Measurements from ENCODE around the gene CPM. TPM values are rescaled to one million over a fixed set of nuclear protein-coding genes. Genes with fewer than 3 reads are reported as not detected.
A peak's percentile ranks its signal among the peaks of the same experiment; 100 is the strongest.

CPM gene
- total RNA-seq, 1 experiment from 2014 or later = 4.2 TPM

DNA sequence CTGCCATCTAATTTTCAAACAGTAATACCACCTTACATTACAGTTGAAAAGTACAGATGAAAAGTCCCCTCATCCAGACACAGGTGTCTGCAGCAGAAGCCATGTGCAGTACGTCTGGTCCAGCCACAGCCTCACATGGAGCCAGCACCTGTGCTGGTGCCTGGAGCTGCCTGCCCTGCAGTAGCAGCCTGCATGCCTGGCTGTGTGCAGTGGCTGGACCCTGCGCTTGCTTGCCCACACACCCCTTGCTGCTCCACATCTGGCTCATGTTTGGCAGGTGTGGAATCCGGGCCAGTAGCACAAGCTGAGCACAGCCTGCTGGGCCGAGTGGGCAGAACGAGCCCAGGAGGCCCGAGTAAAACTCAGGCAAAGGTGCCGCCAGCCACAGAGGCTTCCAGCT is 21.8 kb upstream of the CPM start:
- TF ChIP-seq EZH2 (IDR thresholded peaks at IDR 0.05; ENCODE audit: low read depth) = no peak
- TF ChIP-seq, protein P1, sequence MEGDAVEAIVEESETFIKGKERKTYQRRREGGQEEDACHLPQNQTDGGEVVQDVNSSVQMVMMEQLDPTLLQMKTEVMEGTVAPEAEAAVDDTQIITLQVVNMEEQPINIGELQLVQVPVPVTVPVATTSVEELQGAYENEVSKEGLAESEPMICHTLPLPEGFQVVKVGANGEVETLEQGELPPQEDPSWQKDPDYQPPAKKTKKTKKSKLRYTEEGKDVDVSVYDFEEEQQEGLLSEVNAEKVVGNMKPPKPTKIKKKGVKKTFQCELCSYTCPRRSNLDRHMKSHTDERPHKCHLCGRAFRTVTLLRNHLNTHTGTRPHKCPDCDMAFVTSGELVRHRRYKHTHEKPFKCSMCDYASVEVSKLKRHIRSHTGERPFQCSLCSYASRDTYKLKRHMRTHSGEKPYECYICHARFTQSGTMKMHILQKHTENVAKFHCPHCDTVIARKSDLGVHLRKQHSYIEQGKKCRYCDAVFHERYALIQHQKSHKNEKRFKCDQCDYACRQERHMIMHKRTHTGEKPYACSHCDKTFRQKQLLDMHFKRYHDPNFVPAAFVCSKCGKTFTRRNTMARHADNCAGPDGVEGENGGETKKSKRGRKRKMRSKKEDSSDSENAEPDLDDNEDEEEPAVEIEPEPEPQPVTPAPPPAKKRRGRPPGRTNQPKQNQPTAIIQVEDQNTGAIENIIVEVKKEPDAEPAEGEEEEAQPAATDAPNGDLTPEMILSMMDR (conservative IDR thresholded peaks at IDR 0.05) = no peak
- no peaks in the 10 kb centered on the region for H3K27me3 ChIP-seq (ENCODE audit: insufficient read depth, low read depth)
- no peak overlapping the region for H3K4me2 ChIP-seq
- no peak overlapping the region for H3K4me3 ChIP-seq
- no peak overlapping the region for H2AFZ ChIP-seq
- intact Hi-C loops (cut with micrococcal nuclease; ENCODE audit: unreplicated experiment) = no loop called here
- DNase-seq = no peak
- no peaks in the 10 kb centered on the region for H3K36me3 ChIP-seq (ENCODE audit: low read depth)
- no TSS peak for BruUV-seq (replicated peaks)
- no peaks in the 10 kb centered on the region for H3K9me3 ChIP-seq (ENCODE audit: insufficient read depth, low read depth)
- H3K79me2 ChIP-seq (ENCODE audit: low read depth) = no peaks in the 10 kb centered on the region
- H4K20me1 ChIP-seq (ENCODE audit: insufficient read depth) = no peaks in the 10 kb centered on the region
- ChIA-PET CTCF (interaction anchor here (0.5 kb wide), 1 partner anchor 114 kb away, joined by 3 read pairs; no protein-coding TSS in a partner anchor), POLR2A (ENCODE audit: unreplicated experiment) (no interaction called here)
- no peaks in the 10 kb centered on the region for H3K9me2 ChIP-seq (ENCODE audit: insufficient read depth)
- no peak overlapping the region for H3K27ac ChIP-seq
- no peaks in the 10 kb centered on the region for H3F3A ChIP-seq (ENCODE audit: insufficient read depth, low read depth)
- no peaks in the 10 kb centered on the region for H3K4me1 ChIP-seq (replicated peaks; ENCODE audit: insufficient read depth)

DNA sequence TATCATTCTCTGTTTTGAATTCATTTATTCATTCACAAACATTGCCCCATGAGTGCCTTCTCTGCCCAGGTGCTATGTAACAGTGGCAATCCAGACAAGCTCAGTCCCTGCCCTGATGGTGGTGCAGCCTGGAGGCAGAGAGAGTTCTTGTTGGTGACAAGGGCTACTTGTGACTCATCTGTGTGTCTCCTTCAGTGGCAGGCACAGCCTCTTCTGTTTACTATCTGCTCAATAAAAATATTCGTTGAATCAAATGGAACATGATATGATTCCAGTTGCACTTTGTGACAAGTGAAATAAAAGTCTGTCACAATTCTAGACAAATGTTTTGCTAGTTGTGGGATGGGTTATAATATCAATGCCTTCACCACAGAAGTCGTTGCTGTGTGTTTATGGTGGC is 20.6 kb upstream of the CPM start:
- no TSS peak for BruUV-seq (replicated peaks)
- POLR2A ChIA-PET (ENCODE audit: unreplicated experiment) = interaction anchor here (0.7 kb wide), 1 partner anchor 26 kb away, joined by 8 read pairs; no protein-coding TSS in a partner anchor
- no peak overlapping the region for H3K27ac ChIP-seq
- no peak overlapping the region for H3K4me2 ChIP-seq
- no peaks in the 10 kb centered on the region for H3K9me3 ChIP-seq (ENCODE audit: insufficient read depth, low read depth)
- H3K79me2 ChIP-seq (ENCODE audit: low read depth) = no peaks in the 10 kb centered on the region
- CTCF ChIA-PET = no interaction called here
- H3K9me2 ChIP-seq (ENCODE audit: insufficient read depth) = no peaks in the 10 kb centered on the region
- no peaks in the 10 kb centered on the region for H4K20me1 ChIP-seq (ENCODE audit: insufficient read depth)
- intact Hi-C loops (cut with micrococcal nuclease; ENCODE audit: unreplicated experiment) = no loop called here
- no peak overlapping the region for H3K4me3 ChIP-seq
- peak in 1 of 2 experiments; percentile 44 for DNase-seq
- H3F3A ChIP-seq (ENCODE audit: insufficient read depth, low read depth) = no peaks in the 10 kb centered on the region
- TF ChIP-seq EZH2 (IDR thresholded peaks at IDR 0.05; ENCODE audit: low read depth) = no peak
- TF ChIP-seq, protein P1 (conservative IDR thresholded peaks at IDR 0.05) = no peak
- no peak overlapping the region for H2AFZ ChIP-seq
- H3K36me3 ChIP-seq (ENCODE audit: low read depth) = no peaks in the 10 kb centered on the region
- H3K27me3 ChIP-seq (ENCODE audit: insufficient read depth, low read depth) = no peaks in the 10 kb centered on the region
- H3K4me1 ChIP-seq (replicated peaks; ENCODE audit: insufficient read depth) = no peaks in the 10 kb centered on the region

DNA sequence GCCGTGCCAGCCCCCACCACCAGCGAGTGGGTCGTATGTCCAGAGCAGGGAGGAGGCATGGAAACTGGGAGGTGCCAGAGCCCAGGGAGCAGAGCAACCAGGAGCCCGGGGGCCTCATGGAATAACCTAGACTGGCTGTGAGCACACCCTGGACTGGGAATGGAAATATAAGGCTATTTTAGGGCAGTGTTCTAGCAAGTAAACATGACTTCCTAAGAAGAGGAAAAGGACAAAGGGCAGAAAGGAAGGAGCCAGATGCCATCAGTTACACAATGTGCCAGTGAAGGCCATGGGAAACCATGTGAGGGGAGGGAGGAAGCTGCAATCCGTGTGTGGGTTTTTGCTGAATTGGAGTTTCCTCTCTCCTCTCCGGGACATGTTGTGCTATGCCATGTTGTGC is 18.7 kb upstream of the CPM start:
- CTCF ChIA-PET = no interaction called here

More for the DNA sequence above, 18.7 kb upstream of the CPM start:
- no peak for DNase-seq
- Histone ChIP-seq H3F3A (ENCODE audit: insufficient read depth, low read depth) (no peaks in the 10 kb centered on the region), H3K4me3 (no peak overlapping the region), H2AFZ (no peak overlapping the region), H3K4me2 (no peak overlapping the region), H3K9me2 (ENCODE audit: insufficient read depth) (no peaks in the 10 kb centered on the region), H3K9me3 (ENCODE audit: insufficient read depth, low read depth) (no peaks in the 10 kb centered on the region), H3K36me3 (ENCODE audit: low read depth) (no peaks in the 10 kb centered on the region), H3K79me2 (ENCODE audit: low read depth) (no peaks in the 10 kb centered on the region), H3K27ac (no peak overlapping the region), H3K4me1 (replicated peaks; ENCODE audit: insufficient read depth) (no peaks in the 10 kb centered on the region), H4K20me1 (ENCODE audit: insufficient read depth) (no peaks in the 10 kb centered on the region), H3K27me3 (ENCODE audit: insufficient read depth, low read depth) (no peaks in the 10 kb centered on the region)
- POLR2A ChIA-PET (ENCODE audit: unreplicated experiment) = no interaction called here
- TF ChIP-seq, protein P1 (conservative IDR thresholded peaks at IDR 0.05) = no peak
- no peak for TF ChIP-seq EZH2 (IDR thresholded peaks at IDR 0.05; ENCODE audit: low read depth)
- intact Hi-C loops (cut with micrococcal nuclease; ENCODE audit: unreplicated experiment) = no loop called here
- no TSS peak for BruUV-seq (replicated peaks)
